ENCODE results near the gene TEAD4. TPM values are rescaled to one million over a fixed set of nuclear protein-coding genes. Genes with fewer than 3 reads are reported as not detected.

Gene TEAD4
- total RNA-seq, 4 donors from 2014 or later: 4.7 to 26.7 (median 25.0) TPM

- 12 to 20% methylated on average over 10 to 12 of the region's 24 CpGs for WGBS, 2 donors (ENCODE audit: low coverage in 1 of 2)
- TF ChIP-seq EP300 (IDR thresholded peaks at IDR 0.05) (no peak), POLR2A (IDR thresholded peaks at IDR 0.05) (no peak), CTCF (IDR thresholded peaks at IDR 0.05) (peak in 3 of 4 experiments; percentile 66 to 79 (median 70)), POLR2AphosphoS5 (IDR thresholded peaks at IDR 0.05) (no peak)
- peak; percentile 57 for ATAC-seq
- H3K36me3 ChIP-seq: peaks cover 0 to 24% of the 10 kb centered on the region in 2 donors
- H3K4me1 ChIP-seq: peaks cover 0 to 11% (median 0%) of the 10 kb centered on the region in 3 donors
- H3K4me3 ChIP-seq: no peak overlapping the region
- peak overlapping the region in 1 of 4 donors; percentile 1 for H3K27ac ChIP-seq
- no peaks in the 10 kb centered on the region for H3K27me3 ChIP-seq
- H3K9me3 ChIP-seq: no peaks in the 10 kb centered on the region
These were observed 14.7 kb upstream of the TEAD4 start for GRCh38 chr12:2944401-2945047.

DNA sequence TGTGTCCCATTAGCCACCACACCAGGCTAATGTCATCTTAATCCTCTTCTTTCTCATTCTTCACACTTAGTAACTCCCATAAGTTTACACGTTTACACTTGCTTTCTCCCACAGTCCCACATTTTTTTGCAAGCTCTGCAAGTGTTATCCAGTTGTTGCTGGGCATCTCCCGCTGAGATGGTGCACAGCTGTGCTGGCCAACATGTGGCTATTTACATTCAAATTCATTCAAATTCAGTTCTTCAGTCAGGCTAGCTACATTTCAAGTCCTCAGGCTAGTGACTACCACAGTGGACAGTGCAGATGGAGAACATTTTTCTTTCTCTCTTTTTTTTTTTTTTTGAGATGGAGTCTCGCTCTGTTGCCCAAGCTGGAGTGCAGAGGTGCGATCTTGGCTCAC lies 9.8 kb upstream of the TEAD4 start:
- no peak overlapping the region for H3K27ac ChIP-seq
- H3K4me3 ChIP-seq: no peak overlapping the region
- no peaks in the 10 kb centered on the region for H3K27me3 ChIP-seq
- H3K4me1 ChIP-seq: peaks cover 0 to 5% (median 0%) of the 10 kb centered on the region in 3 donors
- WGBS, 2 donors (ENCODE audit: low coverage in 1 of 2): 79 to 84% methylated on average over 2 to 4 of the region's 4 CpGs
- TF ChIP-seq POLR2AphosphoS5 (IDR thresholded peaks at IDR 0.05) (no peak), EP300 (IDR thresholded peaks at IDR 0.05) (no peak), CTCF (IDR thresholded peaks at IDR 0.05) (no peak), POLR2A (IDR thresholded peaks at IDR 0.05) (no peak)
- peaks cover 0 to 9% of the 10 kb centered on the region in 2 donors for H3K36me3 ChIP-seq
- H3K9me3 ChIP-seq: no peaks in the 10 kb centered on the region
- ATAC-seq: no peak

- Histone ChIP-seq H3K4me3 (no peak overlapping the region), H3K9me3 (no peaks in the 10 kb centered on the region), H3K36me3 (peaks cover 0 to 9% of the 10 kb centered on the region in 2 donors), H3K27me3 (no peaks in the 10 kb centered on the region), H3K4me1 (peaks cover 0 to 27% (median 11%) of the 10 kb centered on the region in 3 donors), H3K27ac (no peak overlapping the region)
- WGBS, 2 donors (ENCODE audit: low coverage in 1 of 2): 89 to 100% methylated on average over 1 of the region's 1 CpG
- ATAC-seq: no peak
- TF ChIP-seq CTCF (IDR thresholded peaks at IDR 0.05) (no peak), EP300 (IDR thresholded peaks at IDR 0.05) (no peak), POLR2AphosphoS5 (IDR thresholded peaks at IDR 0.05) (no peak)
These were observed 3.3 kb upstream of the TEAD4 start for GRCh38 chr12:2955888-2956287.

GRCh38 chr12:2957816-2958431 lies 1.3 kb upstream of the TEAD4 start:
- no peak for ATAC-seq
- TF ChIP-seq POLR2A (IDR thresholded peaks at IDR 0.05) (no peak), POLR2AphosphoS5 (IDR thresholded peaks at IDR 0.05) (no peak), CTCF (IDR thresholded peaks at IDR 0.05) (no peak), EP300 (IDR thresholded peaks at IDR 0.05) (no peak)
- 72 to 88% methylated on average over 7 to 11 of the region's 11 CpGs for whole genome bisulfite sequencing, 2 donors (ENCODE audit: low coverage in 1 of 2)

More at GRCh38 chr12:2957816-2958431, 1.3 kb upstream of the TEAD4 start:
- H3K36me3 ChIP-seq: no peaks in the 10 kb centered on the region
- H3K27me3 ChIP-seq: no peaks in the 10 kb centered on the region
- H3K4me1 ChIP-seq: peaks cover 0 to 37% (median 12%) of the 10 kb centered on the region in 3 donors
- H3K9me3 ChIP-seq: no peaks in the 10 kb centered on the region
- H3K27ac ChIP-seq: peak overlapping the region in 3 of 4 donors; percentile 85 to 97 (median 92)
- peak overlapping the region in 1 of 2 donors; percentile 67 for H3K4me3 ChIP-seq
